Measurements from ENCODE around the gene ASB4.

The ASB4 gene

GRCh38 chr7:95535662-95536061 lies 49.9 kb downstream of the ASB4 start:
- no peak for TF ChIP-seq CTCF (IDR thresholded peaks at IDR 0.05; ENCODE audit: low read depth, low read length)
- DNase-seq (ENCODE audit: low read depth in 2 of 2), result no peak
- H3K4me3 ChIP-seq (replicated peaks in 1 of 2; ENCODE audit: low read depth in 2 of 2, low read length in 2 of 2), result no peak overlapping the region

GRCh38 chr7:95536656-95537311 lies 51.0 kb downstream of the ASB4 start:
- H3K4me3 ChIP-seq (replicated peaks in 1 of 2; ENCODE audit: low read depth in 2 of 2, low read length in 2 of 2), result no peak overlapping the region
- TF ChIP-seq CTCF (IDR thresholded peaks at IDR 0.05; ENCODE audit: low read depth, low read length), result no peak

GRCh38 chr7:95537468-95537867 lies 51.7 kb downstream of the ASB4 start:
- no peak for TF ChIP-seq CTCF (IDR thresholded peaks at IDR 0.05; ENCODE audit: low read depth, low read length)

More at GRCh38 chr7:95536656-95537311, 51.0 kb downstream of the ASB4 start:
- no peak for DNase-seq (ENCODE audit: low read depth in 2 of 2)

GRCh38 chr7:95539426-95539825 lies 53.7 kb downstream of the ASB4 start:
- no peak overlapping the region for H3K4me3 ChIP-seq (replicated peaks in 1 of 2; ENCODE audit: low read depth in 2 of 2, low read length in 2 of 2)
- DNase-seq (ENCODE audit: low read depth in 2 of 2), result no peak
- TF ChIP-seq CTCF (IDR thresholded peaks at IDR 0.05; ENCODE audit: low read depth, low read length), result no peak

More at GRCh38 chr7:95537468-95537867, 51.7 kb downstream of the ASB4 start:
- no peak overlapping the region for H3K4me3 ChIP-seq (replicated peaks in 1 of 2; ENCODE audit: low read depth in 2 of 2, low read length in 2 of 2)
- no peak for DNase-seq (ENCODE audit: low read depth in 2 of 2)

GRCh38 chr7:95540366-95540765 lies 54.6 kb downstream of the ASB4 start:
- DNase-seq (ENCODE audit: low read depth in 2 of 2), result no peak
- no peak overlapping the region for H3K4me3 ChIP-seq (replicated peaks in 1 of 2; ENCODE audit: low read depth in 2 of 2, low read length in 2 of 2)
- no peak for TF ChIP-seq CTCF (IDR thresholded peaks at IDR 0.05; ENCODE audit: low read depth, low read length)

- no peak overlapping the region for H3K4me3 ChIP-seq (replicated peaks in 1 of 2; ENCODE audit: low read depth in 2 of 2, low read length in 2 of 2)
- no peak for DNase-seq (ENCODE audit: low read depth in 2 of 2)
- no peak for TF ChIP-seq CTCF (IDR thresholded peaks at IDR 0.05; ENCODE audit: low read depth, low read length)
Observed at GRCh38 chr7:95543312-95543711, 57.6 kb downstream of the ASB4 start.

- TF ChIP-seq CTCF (IDR thresholded peaks at IDR 0.05; ENCODE audit: low read depth, low read length), result no peak
- no peak for DNase-seq (ENCODE audit: low read depth in 2 of 2)
- H3K4me3 ChIP-seq (replicated peaks in 1 of 2; ENCODE audit: low read depth in 2 of 2, low read length in 2 of 2), result no peak overlapping the region
Observed at GRCh38 chr7:95544171-95544570, 58.4 kb downstream of the ASB4 start.
